Peyer's patch (tissue), 4 donors: Measurements from ENCODE around the gene LTC4S.
A peak's percentile ranks its signal among the peaks of the same experiment; 100 is the strongest.

Experiments
- POLR2A ChIP-seq, 2 donors: fragments of 450-650 bp; IDR thresholded peaks; one replicate each; pipeline ENCODE4 v1.5.1; 2017; ENCODE audit warnings: antibody characterized with exemption in 2 of 2, mild to moderate bottlenecking in 2 of 2, moderate library complexity in 2 of 2
- TF ChIP-seq, protein P1 (sequence below), 6 experiments: fragments of 450-650 bp in 4 of 6; fragments of 200-600 bp in 2 of 6; sonication (generic) in 1 of 6; IDR thresholded peaks; one replicate each; pipeline ENCODE4 v1.5.1; 2017 to 2019; ENCODE audit warnings: antibody characterized with exemption in 6 of 6, mild to moderate bottlenecking in 3 of 6, moderate library complexity in 1 of 6

DNA sequence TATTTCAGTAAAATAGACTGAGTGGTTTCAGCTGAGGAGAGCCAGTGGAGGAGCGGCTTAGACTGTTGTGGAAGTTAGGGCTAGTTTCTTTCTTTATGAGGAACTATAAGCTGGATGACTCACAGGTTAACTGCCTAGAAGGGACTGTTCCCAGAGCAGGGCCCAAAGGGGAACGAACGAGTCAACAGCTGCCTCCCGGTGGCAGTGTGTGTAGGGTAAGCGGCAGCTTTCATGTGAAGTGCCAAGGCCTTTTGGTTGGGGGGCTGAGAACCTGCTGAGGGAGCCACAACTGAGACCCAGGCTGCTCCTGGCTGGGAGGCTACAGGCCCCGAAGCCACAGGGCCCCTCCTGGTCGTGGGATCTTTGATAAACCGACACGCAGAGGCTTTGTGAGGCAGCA is 33.9 kb downstream of the LTC4S start:
- TF ChIP-seq, protein P1, sequence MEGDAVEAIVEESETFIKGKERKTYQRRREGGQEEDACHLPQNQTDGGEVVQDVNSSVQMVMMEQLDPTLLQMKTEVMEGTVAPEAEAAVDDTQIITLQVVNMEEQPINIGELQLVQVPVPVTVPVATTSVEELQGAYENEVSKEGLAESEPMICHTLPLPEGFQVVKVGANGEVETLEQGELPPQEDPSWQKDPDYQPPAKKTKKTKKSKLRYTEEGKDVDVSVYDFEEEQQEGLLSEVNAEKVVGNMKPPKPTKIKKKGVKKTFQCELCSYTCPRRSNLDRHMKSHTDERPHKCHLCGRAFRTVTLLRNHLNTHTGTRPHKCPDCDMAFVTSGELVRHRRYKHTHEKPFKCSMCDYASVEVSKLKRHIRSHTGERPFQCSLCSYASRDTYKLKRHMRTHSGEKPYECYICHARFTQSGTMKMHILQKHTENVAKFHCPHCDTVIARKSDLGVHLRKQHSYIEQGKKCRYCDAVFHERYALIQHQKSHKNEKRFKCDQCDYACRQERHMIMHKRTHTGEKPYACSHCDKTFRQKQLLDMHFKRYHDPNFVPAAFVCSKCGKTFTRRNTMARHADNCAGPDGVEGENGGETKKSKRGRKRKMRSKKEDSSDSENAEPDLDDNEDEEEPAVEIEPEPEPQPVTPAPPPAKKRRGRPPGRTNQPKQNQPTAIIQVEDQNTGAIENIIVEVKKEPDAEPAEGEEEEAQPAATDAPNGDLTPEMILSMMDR (IDR thresholded peaks at IDR 0.05), result peak in 3 of 6 experiments; percentile 37 to 46 (median 40)
- TF ChIP-seq POLR2A (IDR thresholded peaks at IDR 0.05), result peak in 1 of 2 donors; percentile 71
